Stimulated activated CD4-positive, alpha-beta T cell treated with anti-CD3 and anti-CD28 coated beads, Interleukin-4, amount 100 ng/mL, for 24 hours (primary cell): ENCODE measurements around the gene ERAP2.
"Not testable (repeated sequence)": the region's sequence is repeated elsewhere in the genome, so short reads cannot be mapped to it uniquely, and the experiment has no call there.

Experiments
- DNase-seq: peaks from one replicate; pipeline ENCODE4 v3.0.0-alpha.2; 2020

Gene ERAP2

GRCh38 chr5:96864922-96865530 is 11.3 kb upstream of the ERAP2 start:
- DNase-seq = no peak

GRCh38 chr5:96868603-96869371 is 7.5 kb upstream of the ERAP2 start:
- peak; percentile 41 for DNase-seq

- DNase-seq = no peak
Measured at GRCh38 chr5:96869372-96869641, 7.0 kb upstream of the ERAP2 start.

GRCh38 chr5:96870094-96871026 is 5.9 kb upstream of the ERAP2 start:
- peak; percentile 35 for DNase-seq

- no peak for DNase-seq
Measured at GRCh38 chr5:96871027-96871399, 5.3 kb upstream of the ERAP2 start.

GRCh38 chr5:96871686-96872085 is 4.6 kb upstream of the ERAP2 start:
- DNase-seq = no peak

GRCh38 chr5:96873449-96873848 is 2.9 kb upstream of the ERAP2 start:
- no peak for DNase-seq

- DNase-seq = no peak
Measured at GRCh38 chr5:96874631-96875030, 1.7 kb upstream of the ERAP2 start.

- peak; percentile 26 for DNase-seq
Measured at GRCh38 chr5:96875791-96876291, 459 bp upstream of the ERAP2 start.

GRCh38 chr5:96876977-96877469 is 723 bp downstream of the ERAP2 start:
- not testable (repeated sequence) for DNase-seq

- no peak for DNase-seq
Measured at GRCh38 chr5:96879665-96880064, 3.4 kb downstream of the ERAP2 start.

- DNase-seq = no peak
Measured at GRCh38 chr5:96880444-96881164, 4.3 kb downstream of the ERAP2 start.

GRCh38 chr5:96881511-96882115 is 5.3 kb downstream of the ERAP2 start:
- DNase-seq = no peak

GRCh38 chr5:96883871-96884270 is 7.6 kb downstream of the ERAP2 start:
- DNase-seq = no peak

GRCh38 chr5:96884995-96885394 is 8.7 kb downstream of the ERAP2 start:
- DNase-seq = no peak

- DNase-seq = peak; percentile 36
Measured at GRCh38 chr5:96885518-96886338, 9.4 kb downstream of the ERAP2 start.

- no peak for DNase-seq
Measured at GRCh38 chr5:96893342-96893741, 17.0 kb downstream of the ERAP2 start.

GRCh38 chr5:96896276-96896675 is 20.0 kb downstream of the ERAP2 start:
- peak; percentile 47 for DNase-seq

GRCh38 chr5:96896806-96897205 is 20.5 kb downstream of the ERAP2 start:
- peak; percentile 26 for DNase-seq

GRCh38 chr5:96901384-96901783 is 25.1 kb downstream of the ERAP2 start:
- DNase-seq = no peak

- no peak for DNase-seq
Measured at GRCh38 chr5:96901841-96902240, 25.5 kb downstream of the ERAP2 start.
